ENCODE results near the gene TULP3.
A peak's percentile ranks its signal among the peaks of the same experiment; 100 is the strongest.

The TULP3 gene

GRCh38 chr12:2877047-2877952 lies 13.4 kb upstream of the TULP3 start, which contains the start of the genes FOXM1 and RHNO1:
FOXM1 (minus strand) TSS chr12:2877174; CDS start chr12:2874478, 2,696 bp downstream.
RHNO1 (plus strand) TSS chr12:2877223; CDS start chr12:2885367, 8,144 bp downstream.
- peak; percentile 75 to 80 for DNase-seq (ENCODE audit: low read depth in 2 of 2)

- DNase-seq (ENCODE audit: low read depth in 2 of 2) = no peak
Measured at GRCh38 chr12:2877953-2878732, 12.5 kb upstream of the TULP3 start.

- DNase-seq (ENCODE audit: low read depth in 2 of 2) = no peak
Measured at GRCh38 chr12:2879853-2880252, 10.8 kb upstream of the TULP3 start.

- DNase-seq (ENCODE audit: low read depth in 2 of 2) = no peak
Measured at GRCh38 chr12:2884810-2885209, 5.9 kb upstream of the TULP3 start.

GRCh38 chr12:2886768-2887450 lies 3.8 kb upstream of the TULP3 start:
- DNase-seq (ENCODE audit: low read depth in 2 of 2) = no peak

GRCh38 chr12:2890001-2890387 lies 697 bp upstream of the TULP3 start:
- DNase-seq (ENCODE audit: low read depth in 2 of 2) = no peak

- DNase-seq (ENCODE audit: low read depth in 2 of 2) = no peak
Measured at GRCh38 chr12:2891240-2892053, 756 bp downstream of the TULP3 start.

- no peak for DNase-seq (ENCODE audit: low read depth in 2 of 2)
Measured at GRCh38 chr12:2892246-2892645, 1.6 kb downstream of the TULP3 start.

DNA sequence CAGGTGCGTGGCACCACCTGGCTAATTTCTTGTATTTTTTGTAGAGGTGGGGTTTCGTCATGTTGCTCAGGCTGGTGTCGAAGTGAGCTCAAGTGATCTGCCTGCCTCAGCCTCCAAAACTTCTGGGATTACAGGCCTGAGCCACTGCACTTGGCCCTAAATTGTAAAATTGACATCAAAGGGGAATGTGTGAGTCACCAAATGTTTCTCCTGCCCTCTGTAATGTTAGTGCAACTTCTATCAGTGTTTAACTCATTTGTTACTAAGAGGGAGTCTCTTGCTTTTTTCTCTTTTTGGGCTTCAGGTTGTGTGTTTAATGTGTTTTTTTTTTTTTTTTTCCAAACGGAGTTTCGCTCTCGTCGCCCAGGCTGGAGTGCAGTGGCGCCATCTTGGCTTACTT lies 2.3 kb downstream of the TULP3 start:
- no peak for DNase-seq (ENCODE audit: low read depth in 2 of 2)

- DNase-seq (ENCODE audit: low read depth in 2 of 2) = no peak
Measured at GRCh38 chr12:2895051-2895451, 4.4 kb downstream of the TULP3 start.

DNA sequence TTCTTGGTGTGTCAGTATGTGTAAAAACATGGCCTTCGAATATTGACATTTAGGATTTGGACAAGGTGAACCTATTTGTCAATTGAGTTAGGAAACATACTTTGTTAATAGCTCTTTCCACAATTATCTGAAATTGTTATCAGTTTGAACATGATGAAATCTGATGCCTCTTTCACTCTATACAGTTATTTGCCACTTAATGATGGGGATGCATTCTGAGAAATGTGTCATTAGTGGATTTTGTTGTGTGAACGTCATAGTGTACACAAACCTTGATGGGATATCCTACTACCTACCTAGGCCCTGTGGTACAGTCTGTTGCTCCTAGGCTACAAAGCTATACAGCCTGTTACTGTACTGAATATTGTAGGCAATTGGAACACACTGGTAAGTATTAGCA lies 4.8 kb downstream of the TULP3 start:
- DNase-seq (ENCODE audit: low read depth in 2 of 2) = no peak

DNA sequence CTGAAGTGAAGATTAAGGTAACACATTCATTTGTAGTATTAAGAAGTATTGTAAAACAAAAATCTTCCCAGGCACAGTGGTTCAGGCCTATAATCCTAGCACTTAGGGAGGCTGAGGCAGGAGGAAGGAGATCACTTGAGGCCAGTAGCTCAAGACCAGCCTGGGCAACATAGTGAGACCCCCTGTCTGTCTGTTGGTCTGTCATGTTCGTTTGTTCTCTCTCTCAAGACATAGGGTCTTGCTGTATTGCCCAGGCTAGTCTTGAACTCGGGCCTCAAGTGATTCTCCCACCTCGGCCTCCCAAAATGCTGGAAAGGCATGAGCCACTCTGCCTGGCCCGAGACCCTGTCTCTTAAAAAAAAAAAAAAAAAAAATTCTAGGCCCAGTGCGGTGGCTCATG lies 6.7 kb downstream of the TULP3 start:
- no peak for DNase-seq (ENCODE audit: low read depth in 2 of 2)

- DNase-seq (ENCODE audit: low read depth in 2 of 2) = no peak
Measured at GRCh38 chr12:2900642-2901041, 10.0 kb downstream of the TULP3 start.

- no peak for DNase-seq (ENCODE audit: low read depth in 2 of 2)
Measured at GRCh38 chr12:2902272-2902880, 11.7 kb downstream of the TULP3 start.

GRCh38 chr12:2904260-2904659 lies 13.6 kb downstream of the TULP3 start:
- no peak for DNase-seq (ENCODE audit: low read depth in 2 of 2)

- no peak for DNase-seq (ENCODE audit: low read depth in 2 of 2)
Measured at GRCh38 chr12:2912216-2912575, 21.5 kb downstream of the TULP3 start.

DNA sequence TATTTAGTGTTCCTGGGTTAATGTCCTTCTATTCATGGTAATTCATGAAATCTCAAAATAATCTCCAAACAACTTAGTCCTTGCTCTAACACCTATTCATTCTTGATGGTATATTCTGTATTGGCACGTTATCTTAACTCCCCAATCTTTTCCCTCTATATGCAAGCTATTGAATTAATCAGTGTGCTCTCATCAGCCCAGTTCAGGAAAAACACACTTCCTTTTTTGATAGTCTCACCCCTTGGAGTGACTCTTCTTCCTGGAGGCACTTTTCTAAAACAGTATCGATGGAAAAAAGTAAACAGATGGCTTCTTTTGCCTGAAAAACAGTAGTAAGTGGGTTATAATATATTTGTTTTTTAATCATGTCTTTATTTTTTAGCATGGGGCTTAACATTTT lies 28.6 kb downstream of the TULP3 start:
- no peak for DNase-seq (ENCODE audit: low read depth in 2 of 2)

- no peak for DNase-seq (ENCODE audit: low read depth in 2 of 2)
Measured at GRCh38 chr12:2922329-2922728, 31.6 kb downstream of the TULP3 start.

- DNase-seq (ENCODE audit: low read depth in 2 of 2) = no peak
Measured at GRCh38 chr12:2923057-2923456, 32.4 kb downstream of the TULP3 start.

DNA sequence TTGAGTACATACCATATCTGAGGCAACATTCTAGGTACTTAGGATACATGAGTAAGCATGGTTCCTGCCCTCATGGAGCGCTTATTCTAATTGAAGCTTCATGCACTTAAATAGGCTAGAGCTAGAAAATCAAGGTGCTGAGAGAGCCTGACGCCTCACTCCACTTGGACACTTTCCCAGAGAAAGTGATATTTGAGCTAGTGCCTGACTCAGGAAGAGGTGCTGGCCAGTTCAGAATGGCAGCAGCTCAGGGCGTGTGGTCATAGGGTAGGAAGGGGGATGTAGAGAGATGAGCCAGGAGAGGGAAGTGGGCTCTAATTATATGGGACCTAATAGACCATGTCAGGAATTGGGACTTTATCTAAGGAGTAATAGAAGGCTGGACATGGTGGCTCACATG lies 33.3 kb downstream of the TULP3 start:
- no peak for DNase-seq (ENCODE audit: low read depth in 2 of 2)
